OCI-LY3 (cell line): ENCODE data around the gene CHCHD1.
A peak's percentile ranks its signal among the peaks of the same experiment; 100 is the strongest.

Source experiments
- EZH2phosphoT487 ChIP-seq: fragments of 200-600 bp; shearing (Covaris generic); IDR thresholded peaks from 2 replicates; pipeline ENCODE4 v1.6.1; 2018; ENCODE audit warnings: antibody characterized with exemption, mixed run types, low read depth
- TF ChIP-seq, protein P1 (sequence below): fragments of 200-600, 300-600 bp; sonication (generic); IDR thresholded peaks from 2 replicates; pipeline ENCODE4 v1.5.1; 2014; ENCODE audit warnings: antibody characterized with exemption, low read length, low read depth

DNA sequence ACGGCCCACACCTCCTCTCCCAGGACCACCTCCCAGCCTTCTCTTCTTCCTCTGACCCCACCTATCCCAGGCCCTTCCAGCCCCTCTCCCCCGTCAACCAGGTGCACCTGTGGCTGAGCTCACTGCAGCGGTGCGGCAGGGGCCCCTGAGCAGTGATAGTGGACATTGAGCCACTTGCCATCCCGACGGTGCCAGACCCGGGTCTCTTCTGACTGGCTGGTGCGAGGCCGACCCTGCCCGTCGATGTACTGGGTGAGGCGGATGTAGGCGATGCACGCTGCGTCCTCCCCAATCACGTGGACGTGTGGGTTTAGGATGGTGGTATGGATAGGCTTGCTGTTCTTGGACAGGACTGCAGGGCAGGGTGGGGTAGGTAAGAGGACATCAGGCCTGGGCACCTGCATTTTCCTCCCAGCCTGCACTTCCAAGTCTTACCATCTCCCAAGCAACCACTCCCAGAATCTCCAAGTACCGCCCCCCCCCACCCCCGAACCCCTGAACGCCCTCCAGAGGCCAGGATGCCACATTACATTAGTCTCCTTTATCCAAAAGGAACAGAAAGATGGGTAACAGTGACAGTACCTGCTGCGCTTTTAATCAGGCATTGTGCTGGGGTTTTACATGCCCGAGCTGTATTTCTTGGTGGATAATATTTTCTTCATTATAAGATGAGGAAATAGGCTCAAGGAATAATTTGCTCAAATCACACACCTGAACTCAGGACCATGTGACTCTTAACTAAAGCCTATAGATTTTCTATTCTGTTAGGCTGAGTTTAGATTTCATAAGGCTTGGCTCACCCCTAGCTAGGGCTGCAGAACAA, 33.3 kb downstream of the CHCHD1 start:
- TF ChIP-seq, protein P1, sequence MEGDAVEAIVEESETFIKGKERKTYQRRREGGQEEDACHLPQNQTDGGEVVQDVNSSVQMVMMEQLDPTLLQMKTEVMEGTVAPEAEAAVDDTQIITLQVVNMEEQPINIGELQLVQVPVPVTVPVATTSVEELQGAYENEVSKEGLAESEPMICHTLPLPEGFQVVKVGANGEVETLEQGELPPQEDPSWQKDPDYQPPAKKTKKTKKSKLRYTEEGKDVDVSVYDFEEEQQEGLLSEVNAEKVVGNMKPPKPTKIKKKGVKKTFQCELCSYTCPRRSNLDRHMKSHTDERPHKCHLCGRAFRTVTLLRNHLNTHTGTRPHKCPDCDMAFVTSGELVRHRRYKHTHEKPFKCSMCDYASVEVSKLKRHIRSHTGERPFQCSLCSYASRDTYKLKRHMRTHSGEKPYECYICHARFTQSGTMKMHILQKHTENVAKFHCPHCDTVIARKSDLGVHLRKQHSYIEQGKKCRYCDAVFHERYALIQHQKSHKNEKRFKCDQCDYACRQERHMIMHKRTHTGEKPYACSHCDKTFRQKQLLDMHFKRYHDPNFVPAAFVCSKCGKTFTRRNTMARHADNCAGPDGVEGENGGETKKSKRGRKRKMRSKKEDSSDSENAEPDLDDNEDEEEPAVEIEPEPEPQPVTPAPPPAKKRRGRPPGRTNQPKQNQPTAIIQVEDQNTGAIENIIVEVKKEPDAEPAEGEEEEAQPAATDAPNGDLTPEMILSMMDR: peak; percentile 23; the same call in 1 of the 2 replicates
- TF ChIP-seq EZH2phosphoT487: no peak
